Activated B cell treated with CpG ODN at 0.5 μM for 24 hours (primary cell): ENCODE results near the gene STUM. TPM values are rescaled to one million over a fixed set of nuclear protein-coding genes. Genes with fewer than 3 reads are reported as not detected.

ENCODE experiments used
- ATAC-seq: fragments of 200-7000 bp; cut with Tn5 transposase; one replicate; pipeline ENCODE4 v1.10.0; 2021; ENCODE audit warnings: low read depth, mild to moderate bottlenecking, moderate library complexity
- CTCF ChIA-PET: fragments of 350-600 bp; sonication (Branson Sonifier 250); formaldehyde crosslinking; loops from one replicate; lab custom pipeline; 2021; ENCODE audit warnings: antibody characterized with exemption; lab: Charles Lee
- POLR2A ChIA-PET: fragments of 350-600 bp; sonication (Branson Sonifier 250); formaldehyde crosslinking; loops from one replicate; lab custom pipeline; 2021; ENCODE audit warnings: antibody characterized with exemption; lab: Charles Lee
- DNase-seq: peaks from one replicate; pipeline ENCODE4 v3.0.0; 2022
- H3K27ac Mint-ChIP-seq: one replicate; pipeline ENCODE4 v1.8.0; 2020; ENCODE audit warnings: mixed read lengths
- H3K27me3 Mint-ChIP-seq: one replicate; pipeline ENCODE4 v1.8.0; 2021; ENCODE audit warnings: mixed read lengths
- H3K36me3 Mint-ChIP-seq: one replicate; pipeline ENCODE4 v1.8.0; 2021; ENCODE audit warnings: low read depth, mixed read lengths
- H3K4me1 Mint-ChIP-seq: one replicate; pipeline ENCODE4 v1.8.0; 2021; ENCODE audit warnings: mixed read lengths
- H3K4me3 Mint-ChIP-seq: one replicate; pipeline ENCODE4 v1.8.0; 2020; ENCODE audit warnings: mild to moderate bottlenecking, mixed read lengths
- H3K9me3 Mint-ChIP-seq: one replicate; pipeline ENCODE4 v1.8.0; 2020; ENCODE audit warnings: mixed read lengths
- CTCF ChIP-seq: fragments of 200-600 bp; IDR thresholded peaks from one replicate; pipeline ENCODE4 v1.8.0; 2022; ENCODE audit warnings: antibody characterized with exemption, mild to moderate bottlenecking
- intact Hi-C: fragments of 100-400 bp; cut with micrococcal nuclease; formaldehyde crosslinking; loops from one replicate; pipeline ENCODE4 v1.15.1; 2024
- total RNA-seq: library from RNA; stranded (reverse); gene quantifications from 2 replicates; pipeline ENCODE4 v1.2.3, GENCODE V29; 2022

STUM gene
- total RNA-seq, 1 donor from 2014 or later = 0.33 TPM

- H3K4me3 Mint-ChIP-seq = no peak overlapping the region
- ChIA-PET CTCF (interaction anchor here (1.1 kb wide), 1 partner anchor 23 kb away, joined by 5 read pairs; no protein-coding TSS in a partner anchor), POLR2A (no interaction called here)
- ATAC-seq (no peak), DNase-seq (no peak)
- intact Hi-C loops = no loop called here
- no peak overlapping the region for H3K27ac Mint-ChIP-seq
- TF ChIP-seq CTCF = no peak
- H3K4me1 Mint-ChIP-seq = peaks cover 3% of the 10 kb centered on the region
- H3K27me3 Mint-ChIP-seq = no peaks in the 10 kb centered on the region
- H3K36me3 Mint-ChIP-seq = no peaks in the 10 kb centered on the region
- H3K9me3 Mint-ChIP-seq = no peaks in the 10 kb centered on the region
These were observed 54.7 kb downstream of the STUM start for GRCh38 chr1:226603022-226603857.

GRCh38 chr1:226603858-226604559 is 55.4 kb downstream of the STUM start:
- no peak for ATAC-seq
- no peak for DNase-seq
- intact Hi-C loops = no loop called here
- no peak overlapping the region for H3K27ac Mint-ChIP-seq
- H3K4me3 Mint-ChIP-seq = no peak overlapping the region
- POLR2A ChIA-PET = interaction anchor here (0.6 kb wide), 1 partner anchor 56 kb away, joined by 5 read pairs; no protein-coding TSS in a partner anchor
- TF ChIP-seq CTCF = no peak
- CTCF ChIA-PET = interaction anchor here (1.1 kb wide), 1 partner anchor 23 kb away, joined by 5 read pairs; no protein-coding TSS in a partner anchor
- H3K36me3 Mint-ChIP-seq = no peaks in the 10 kb centered on the region
- H3K9me3 Mint-ChIP-seq = no peaks in the 10 kb centered on the region
- H3K27me3 Mint-ChIP-seq = peaks cover under 1% of the 10 kb centered on the region
- H3K4me1 Mint-ChIP-seq = peaks cover 3% of the 10 kb centered on the region

GRCh38 chr1:226604560-226605317 is 56.2 kb downstream of the STUM start:
- no peaks in the 10 kb centered on the region for H3K36me3 Mint-ChIP-seq
- H3K27me3 Mint-ChIP-seq = peaks cover 5% of the 10 kb centered on the region
- H3K27ac Mint-ChIP-seq = no peak overlapping the region
- no peak overlapping the region for H3K4me3 Mint-ChIP-seq
- ChIA-PET POLR2A (interaction anchor here (0.6 kb wide), 1 partner anchor 57 kb away, joined by 5 read pairs; no protein-coding TSS in a partner anchor), CTCF (no interaction called here)
- intact Hi-C loops = no loop called here
- H3K9me3 Mint-ChIP-seq = no peaks in the 10 kb centered on the region
- no peak for ATAC-seq
- H3K4me1 Mint-ChIP-seq = peaks cover 3% of the 10 kb centered on the region
- no peak for DNase-seq
- TF ChIP-seq CTCF = no peak

- intact Hi-C loops = no loop called here
- no peak for ATAC-seq
- ChIA-PET CTCF (no interaction called here), POLR2A (no interaction called here)
- H3K4me1 Mint-ChIP-seq = peaks cover 3% of the 10 kb centered on the region
- no peak for DNase-seq
- H3K9me3 Mint-ChIP-seq = no peaks in the 10 kb centered on the region
- no peak overlapping the region for H3K27ac Mint-ChIP-seq
- H3K4me3 Mint-ChIP-seq = no peak overlapping the region
- no peaks in the 10 kb centered on the region for H3K36me3 Mint-ChIP-seq
- H3K27me3 Mint-ChIP-seq = peaks cover 5% of the 10 kb centered on the region
- TF ChIP-seq CTCF = no peak
These were observed 56.9 kb downstream of the STUM start for GRCh38 chr1:226605318-226605950.
